Peyer's patch (tissue), 4 donors: ENCODE measurements around the gene MBD4. TPM values are rescaled to one million over a fixed set of nuclear protein-coding genes. Genes with fewer than 3 reads are reported as not detected.

ENCODE experiments used
- DNase-seq, 3 donors: peaks; one replicate each; pipeline ENCODE4 v3.0.0-alpha.2; 2017 to 2019
- H3K27ac ChIP-seq, 4 donors: fragments of 200-600 bp; sonication (generic); one replicate each; pipeline ENCODE4 v1.5.1; 2016 to 2019
- H3K27me3 ChIP-seq, 2 donors: fragments of 200-600 bp; sonication (generic); one replicate each; pipeline ENCODE4 v1.5.1; 2019
- H3K36me3 ChIP-seq, 3 donors: fragments of 200-600 bp; sonication (generic); one replicate each; pipeline ENCODE4 v1.5.1; 2016 to 2019
- H3K4me1 ChIP-seq, 4 donors: fragments of 200-600 bp; sonication (generic); one replicate each; pipeline ENCODE4 v1.5.1; 2016 to 2019
- H3K4me3 ChIP-seq, 4 donors: fragments of 200-600 bp; sonication (generic); 1 replicate in 3 of 4; 2 replicates in 1 of 4; pipeline ENCODE4 v1.5.1; 2016 to 2019; ENCODE audit warnings: mild to moderate bottlenecking in 1 of 4
- H3K9me3 ChIP-seq, 4 donors: fragments of 200-600 bp; sonication (generic); one replicate each; pipeline ENCODE4 v1.5.1; 2016 to 2019; ENCODE audit warnings: mild to moderate bottlenecking in 1 of 4
- POLR2A ChIP-seq, 2 donors: fragments of 450-650 bp; IDR thresholded peaks; one replicate each; pipeline ENCODE4 v1.5.1; 2017; ENCODE audit warnings: antibody characterized with exemption in 2 of 2, mild to moderate bottlenecking in 2 of 2, moderate library complexity in 2 of 2
- total RNA-seq, 4 donors: library from RNA; depleted of rRNA; stranded (reverse); fragments of >200 nt; gene quantifications; one replicate each; pipeline ENCODE4 v1.1.0, GENCODE V29; 2016
- TF ChIP-seq, protein P1 (sequence below), 6 experiments: fragments of 450-650 bp in 4 of 6; fragments of 200-600 bp in 2 of 6; sonication (generic) in 1 of 6; IDR thresholded peaks; one replicate each; pipeline ENCODE4 v1.5.1; 2017 to 2019; ENCODE audit warnings: antibody characterized with exemption in 6 of 6, mild to moderate bottlenecking in 3 of 6, moderate library complexity in 1 of 6

MBD4 gene
- total RNA-seq, 4 donors from 2014 or later = 19.8 to 106 (median 38.3) TPM

DNA sequence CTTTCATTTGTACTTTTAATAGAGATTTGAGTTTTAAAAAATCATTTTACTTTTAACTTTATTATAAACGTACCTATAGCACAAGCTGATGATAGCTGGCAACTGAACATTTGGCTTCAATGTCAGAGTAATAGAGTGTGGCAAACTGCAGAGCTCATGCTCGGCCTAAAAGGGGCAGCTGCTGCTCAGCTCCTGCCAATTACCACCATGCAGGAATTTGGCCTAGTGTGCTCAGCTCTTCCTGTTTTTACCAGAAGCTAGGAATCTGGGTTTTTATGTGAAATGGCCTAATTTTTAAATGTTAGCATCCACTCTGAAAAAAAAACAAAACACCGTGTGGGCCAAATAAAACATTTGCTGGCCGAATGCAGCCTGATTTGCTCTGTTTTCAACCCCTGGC, 2.0 kb upstream of the MBD4 start:
- peaks cover 0 to 31% (median 8%) of the 10 kb centered on the region in 4 donors for H3K4me1 ChIP-seq

DNA sequence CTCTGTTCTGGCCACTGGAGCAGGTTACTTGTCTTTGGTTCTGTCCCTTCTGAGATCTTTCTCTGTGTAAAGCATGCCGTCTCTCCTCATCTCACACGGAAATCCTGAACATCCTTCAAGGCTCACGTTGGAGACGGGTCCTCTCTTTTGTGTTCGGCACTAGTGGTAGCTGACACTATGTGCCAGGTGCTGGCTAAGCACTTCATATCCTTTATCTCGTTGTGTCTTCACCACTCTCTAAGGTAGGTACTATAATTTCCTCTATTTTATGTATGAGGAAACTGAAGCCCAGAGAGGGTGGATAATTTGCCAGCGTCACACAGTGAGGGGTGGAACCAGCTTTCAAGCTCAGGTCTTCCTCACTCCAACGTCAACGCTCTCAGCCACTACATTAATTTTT, 1.5 kb upstream of the MBD4 start:
- H3K27ac ChIP-seq = peak overlapping the region; percentile 90 to 94 (median 92)
- no peaks in the 10 kb centered on the region for H3K27me3 ChIP-seq
- H3K4me1 ChIP-seq = peaks cover 0 to 31% (median 8%) of the 10 kb centered on the region in 4 donors
- peaks cover 0 to 14% (median 0%) of the 10 kb centered on the region in 3 donors for H3K36me3 ChIP-seq
- TF ChIP-seq, protein P1, sequence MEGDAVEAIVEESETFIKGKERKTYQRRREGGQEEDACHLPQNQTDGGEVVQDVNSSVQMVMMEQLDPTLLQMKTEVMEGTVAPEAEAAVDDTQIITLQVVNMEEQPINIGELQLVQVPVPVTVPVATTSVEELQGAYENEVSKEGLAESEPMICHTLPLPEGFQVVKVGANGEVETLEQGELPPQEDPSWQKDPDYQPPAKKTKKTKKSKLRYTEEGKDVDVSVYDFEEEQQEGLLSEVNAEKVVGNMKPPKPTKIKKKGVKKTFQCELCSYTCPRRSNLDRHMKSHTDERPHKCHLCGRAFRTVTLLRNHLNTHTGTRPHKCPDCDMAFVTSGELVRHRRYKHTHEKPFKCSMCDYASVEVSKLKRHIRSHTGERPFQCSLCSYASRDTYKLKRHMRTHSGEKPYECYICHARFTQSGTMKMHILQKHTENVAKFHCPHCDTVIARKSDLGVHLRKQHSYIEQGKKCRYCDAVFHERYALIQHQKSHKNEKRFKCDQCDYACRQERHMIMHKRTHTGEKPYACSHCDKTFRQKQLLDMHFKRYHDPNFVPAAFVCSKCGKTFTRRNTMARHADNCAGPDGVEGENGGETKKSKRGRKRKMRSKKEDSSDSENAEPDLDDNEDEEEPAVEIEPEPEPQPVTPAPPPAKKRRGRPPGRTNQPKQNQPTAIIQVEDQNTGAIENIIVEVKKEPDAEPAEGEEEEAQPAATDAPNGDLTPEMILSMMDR (IDR thresholded peaks at IDR 0.05) = no peak
- no peak for TF ChIP-seq POLR2A (IDR thresholded peaks at IDR 0.05)
- no peak for DNase-seq
- peak overlapping the region in 2 of 4 donors; percentile 71 to 77 for H3K4me3 ChIP-seq
- H3K9me3 ChIP-seq = no peaks in the 10 kb centered on the region

More for the DNA sequence above, 2.0 kb upstream of the MBD4 start:
- H3K9me3 ChIP-seq = no peaks in the 10 kb centered on the region
- H3K27ac ChIP-seq = peak overlapping the region in 3 of 4 donors; percentile 90 to 94 (median 93)
- no peak for DNase-seq
- H3K36me3 ChIP-seq = peaks cover 0 to 12% (median 0%) of the 10 kb centered on the region in 3 donors
- TF ChIP-seq POLR2A (IDR thresholded peaks at IDR 0.05) = no peak
- TF ChIP-seq, protein P1 (IDR thresholded peaks at IDR 0.05) = no peak
- no peak overlapping the region for H3K4me3 ChIP-seq
- no peaks in the 10 kb centered on the region for H3K27me3 ChIP-seq

DNA sequence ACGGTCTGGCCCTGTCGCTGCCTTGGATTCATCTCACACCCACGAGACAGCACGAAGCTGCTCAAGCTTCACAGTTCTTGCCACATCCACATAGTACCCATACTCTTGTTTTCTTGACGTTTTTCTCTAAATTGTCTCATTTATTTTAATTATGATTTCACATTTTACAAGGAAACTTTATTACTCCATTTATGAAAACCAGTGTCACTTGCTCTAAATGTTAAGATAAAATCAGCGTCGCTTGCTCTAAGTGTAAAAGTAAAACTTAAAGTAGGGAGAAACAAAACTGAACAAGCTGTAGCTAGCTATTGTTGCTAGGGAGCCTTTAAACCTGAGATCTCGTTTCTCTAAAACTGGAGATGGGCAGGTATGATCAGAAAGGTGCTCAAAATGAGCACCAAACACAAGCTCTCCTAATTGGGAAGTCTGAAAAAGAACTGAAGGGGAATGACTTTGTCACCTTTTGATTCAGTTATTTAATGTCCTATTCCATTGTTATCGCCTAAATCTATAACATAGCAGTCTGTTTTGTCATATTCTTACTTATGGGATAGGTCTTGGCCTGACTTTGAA, 956 bp upstream of the MBD4 start:
- TF ChIP-seq, protein P1 (IDR thresholded peaks at IDR 0.05) = no peak
- no peaks in the 10 kb centered on the region for H3K27me3 ChIP-seq
- no peak for DNase-seq
- H3K9me3 ChIP-seq = no peaks in the 10 kb centered on the region
- H3K4me3 ChIP-seq = peak overlapping the region; percentile 71 to 86 (median 76)
- H3K4me1 ChIP-seq = peaks cover 0 to 31% (median 8%) of the 10 kb centered on the region in 4 donors
- peaks cover 0 to 14% (median 0%) of the 10 kb centered on the region in 3 donors for H3K36me3 ChIP-seq
- H3K27ac ChIP-seq = peak overlapping the region; percentile 90 to 94 (median 92)

DNA sequence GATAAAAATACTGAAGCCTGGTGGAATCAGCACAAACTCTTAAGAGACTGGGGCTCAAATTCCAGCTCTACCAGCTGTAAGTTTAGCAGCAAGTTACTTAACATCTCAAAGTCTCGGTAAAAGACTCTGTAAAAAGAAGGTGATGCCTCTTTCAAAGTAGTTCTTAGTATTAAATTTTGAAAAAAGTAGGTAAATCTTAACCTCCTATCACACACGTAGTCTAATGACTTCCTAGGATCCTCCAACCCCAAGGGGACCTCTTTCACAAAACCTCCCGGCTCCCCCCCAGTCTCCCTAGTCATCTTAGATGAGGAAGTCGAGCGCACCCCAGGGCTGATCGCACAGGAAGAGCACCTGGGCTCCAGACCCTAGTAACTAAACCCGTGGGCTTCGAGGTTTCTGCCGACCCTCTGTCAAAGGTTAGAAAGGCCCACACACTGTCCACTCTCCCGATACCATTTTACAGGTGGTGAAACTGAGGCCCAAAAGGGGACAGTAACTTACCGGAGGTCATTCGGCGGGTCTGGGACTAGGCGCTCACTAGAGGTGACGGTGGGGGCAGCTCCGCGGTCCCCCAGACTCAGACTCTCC, 427 bp downstream of the MBD4 start:
- peaks cover 0 to 31% (median 8%) of the 10 kb centered on the region in 4 donors for H3K4me1 ChIP-seq
- no peaks in the 10 kb centered on the region for H3K27me3 ChIP-seq
- no peaks in the 10 kb centered on the region for H3K9me3 ChIP-seq
- TF ChIP-seq, protein P1 (IDR thresholded peaks at IDR 0.05) = no peak
- no peak for TF ChIP-seq POLR2A (IDR thresholded peaks at IDR 0.05)
- peak in 2 of 3 donors; percentile 84 to 86 for DNase-seq
- peaks cover 0 to 22% (median 0%) of the 10 kb centered on the region in 3 donors for H3K36me3 ChIP-seq
- H3K27ac ChIP-seq = peak overlapping the region; percentile 88 to 94 (median 92)
- peak overlapping the region; percentile 71 to 86 (median 76) for H3K4me3 ChIP-seq

DNA sequence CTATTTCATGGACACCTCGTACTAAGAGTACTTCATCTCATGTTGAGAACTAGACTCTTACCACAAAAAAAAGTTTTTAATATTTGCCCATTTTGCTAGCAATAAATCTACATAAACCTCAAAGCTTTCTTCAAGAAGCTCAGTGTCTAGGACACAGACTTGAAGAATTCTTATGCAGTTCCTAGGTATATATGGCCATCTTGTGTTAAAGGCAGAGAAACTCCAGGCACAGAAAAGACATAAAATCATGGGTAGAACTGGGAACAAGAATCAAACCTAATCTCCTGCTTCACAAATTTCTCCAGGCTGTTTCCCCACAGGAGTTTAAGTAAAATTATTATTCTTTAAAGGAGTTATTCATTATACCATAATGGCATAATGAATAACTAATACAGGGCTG, 4.4 kb downstream of the MBD4 start:
- H3K27me3 ChIP-seq = no peaks in the 10 kb centered on the region
- H3K27ac ChIP-seq = peak overlapping the region in 1 of 4 donors; percentile 50
- no peak for DNase-seq
- no peak for TF ChIP-seq POLR2A (IDR thresholded peaks at IDR 0.05)
- TF ChIP-seq, protein P1 (IDR thresholded peaks at IDR 0.05) = no peak
- H3K4me3 ChIP-seq = no peak overlapping the region
- peaks cover 0 to 58% (median 0%) of the 10 kb centered on the region in 3 donors for H3K36me3 ChIP-seq
- H3K9me3 ChIP-seq = no peaks in the 10 kb centered on the region
- peaks cover 0 to 19% (median 5%) of the 10 kb centered on the region in 4 donors for H3K4me1 ChIP-seq
